ENCODE results near the gene HAND2. TPM values are rescaled to one million over a fixed set of nuclear protein-coding genes. Genes with fewer than 3 reads are reported as not detected.

HAND2 gene
- total and polyA plus RNA-seq, 2 donors: 1.2 to 1.4 TPM

DNA sequence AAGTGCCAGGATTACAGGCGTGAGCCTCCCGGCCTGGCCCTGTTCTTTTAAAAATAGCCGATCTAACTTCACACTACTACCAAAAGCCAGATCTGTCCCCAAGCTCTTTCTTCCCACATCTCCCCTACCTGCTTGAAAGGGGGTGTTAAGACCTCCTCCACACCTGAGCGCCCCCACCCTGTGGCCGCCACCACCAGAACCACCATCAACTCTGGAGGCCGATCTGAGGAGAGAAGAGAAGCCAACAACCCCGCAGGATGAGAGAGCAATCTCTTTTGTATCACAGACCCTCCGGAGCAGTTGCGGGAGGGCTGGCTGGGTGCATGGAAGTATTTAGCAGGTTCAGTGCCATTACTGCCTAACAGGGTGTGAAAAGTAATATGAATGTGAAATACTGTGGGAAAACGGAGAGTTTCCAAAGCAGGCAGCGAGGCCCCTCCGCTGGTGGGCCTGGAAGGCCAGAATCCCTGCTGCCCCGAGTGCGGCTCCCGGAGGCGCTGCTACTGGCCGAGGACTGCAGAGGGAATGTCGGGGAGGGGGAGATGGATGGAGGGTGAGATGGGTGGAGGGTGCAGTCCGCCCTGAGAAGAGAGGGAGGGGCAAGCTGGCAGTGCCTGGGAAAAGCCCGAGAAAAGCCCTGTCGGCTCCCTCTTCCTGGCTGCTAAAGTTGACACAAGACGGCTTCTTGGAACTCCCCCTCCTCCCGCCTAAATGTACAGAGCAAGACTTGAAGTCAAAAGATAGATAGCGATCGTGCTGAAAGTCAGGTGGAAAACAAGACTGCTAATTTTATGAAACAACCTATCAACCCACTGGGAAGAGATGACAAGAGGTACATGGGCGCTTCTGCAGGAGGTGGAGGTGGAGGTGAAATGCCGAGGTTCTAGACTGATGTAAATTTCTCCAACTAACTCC is 22.3 kb downstream of the HAND2 start:
- Histone ChIP-seq H3K27ac (ENCODE audit: low read depth in 1 of 2, low read length in 1 of 2) (no peak overlapping the region), H3K36me3 (ENCODE audit: control insufficient read depth in 2 of 2, insufficient read depth in 2 of 2, low read length in 1 of 2) (no peaks in the 10 kb centered on the region), H3K9me3 (ENCODE audit: control insufficient read depth in 2 of 2, insufficient read depth in 1 of 2, low read length in 1 of 2) (peaks cover 0 to 28% of the 10 kb centered on the region in 2 donors), H3K4me3 (ENCODE audit: low read length in 2 of 2) (peak overlapping the region in 1 of 2 donors; percentile 5), H3K4me1 (ENCODE audit: control insufficient read depth in 2 of 2, insufficient read depth in 2 of 2, low read length in 2 of 2) (peaks cover 0 to 19% of the 10 kb centered on the region in 2 donors), H3K27me3 (ENCODE audit: control insufficient read depth in 2 of 2, insufficient read depth in 1 of 2, low read length in 1 of 2) (peaks cover 87 to 100% of the 10 kb centered on the region in 2 donors)
- no peak for DNase-seq (ENCODE audit: low read depth in 6 of 9, low spot score in 9 of 9)
- 15% methylated on average over 27 of the region's 27 CpGs for WGBS

DNA sequence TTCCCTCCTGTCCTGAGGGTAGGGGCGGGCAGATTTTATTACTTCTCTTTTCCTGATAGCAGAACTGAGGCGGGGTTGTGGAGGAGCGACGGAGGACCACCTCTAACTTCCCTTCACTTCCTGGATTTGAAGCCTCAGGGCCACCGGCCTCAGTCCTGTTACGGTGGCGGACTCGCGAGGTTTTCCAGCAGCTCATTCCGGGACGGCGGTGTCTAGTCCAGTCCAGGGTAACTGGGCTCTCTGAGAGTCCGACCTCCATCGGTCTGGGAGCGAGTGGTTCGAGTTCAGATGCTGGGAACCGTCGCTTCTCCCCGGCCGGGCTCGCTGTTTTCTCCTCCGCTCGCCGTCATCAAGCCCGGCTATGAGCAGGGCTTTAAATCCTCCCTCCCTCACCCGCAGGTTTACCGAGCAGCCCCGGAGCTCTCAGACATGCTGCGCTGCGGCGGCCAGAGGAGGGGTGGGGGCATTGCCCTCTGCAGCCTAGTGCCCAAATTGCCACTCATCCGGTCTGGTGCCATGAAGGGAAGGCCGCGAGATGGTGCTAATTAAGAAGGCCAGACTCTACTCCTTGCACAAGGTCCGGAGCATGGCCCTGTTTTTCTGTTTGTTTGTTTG is 23.3 kb downstream of the HAND2 start:
- Histone ChIP-seq H3K36me3 (ENCODE audit: control insufficient read depth in 2 of 2, insufficient read depth in 2 of 2, low read length in 1 of 2) (no peaks in the 10 kb centered on the region), H3K4me1 (ENCODE audit: control insufficient read depth in 2 of 2, insufficient read depth in 2 of 2, low read length in 2 of 2) (peaks cover 0 to 20% of the 10 kb centered on the region in 2 donors), H3K9me3 (ENCODE audit: control insufficient read depth in 2 of 2, insufficient read depth in 1 of 2, low read length in 1 of 2) (peaks cover 0 to 29% of the 10 kb centered on the region in 2 donors), H3K4me3 (ENCODE audit: low read length in 2 of 2) (peak overlapping the region in 1 of 2 donors; percentile 32), H3K27ac (ENCODE audit: low read depth in 1 of 2, low read length in 1 of 2) (no peak overlapping the region), H3K27me3 (ENCODE audit: control insufficient read depth in 2 of 2, insufficient read depth in 1 of 2, low read length in 1 of 2) (peaks cover 83 to 100% of the 10 kb centered on the region in 2 donors)
- DNase-seq (ENCODE audit: low read depth in 6 of 9, low spot score in 9 of 9): no peak
- 4% methylated on average over 35 of the region's 35 CpGs for WGBS

DNA sequence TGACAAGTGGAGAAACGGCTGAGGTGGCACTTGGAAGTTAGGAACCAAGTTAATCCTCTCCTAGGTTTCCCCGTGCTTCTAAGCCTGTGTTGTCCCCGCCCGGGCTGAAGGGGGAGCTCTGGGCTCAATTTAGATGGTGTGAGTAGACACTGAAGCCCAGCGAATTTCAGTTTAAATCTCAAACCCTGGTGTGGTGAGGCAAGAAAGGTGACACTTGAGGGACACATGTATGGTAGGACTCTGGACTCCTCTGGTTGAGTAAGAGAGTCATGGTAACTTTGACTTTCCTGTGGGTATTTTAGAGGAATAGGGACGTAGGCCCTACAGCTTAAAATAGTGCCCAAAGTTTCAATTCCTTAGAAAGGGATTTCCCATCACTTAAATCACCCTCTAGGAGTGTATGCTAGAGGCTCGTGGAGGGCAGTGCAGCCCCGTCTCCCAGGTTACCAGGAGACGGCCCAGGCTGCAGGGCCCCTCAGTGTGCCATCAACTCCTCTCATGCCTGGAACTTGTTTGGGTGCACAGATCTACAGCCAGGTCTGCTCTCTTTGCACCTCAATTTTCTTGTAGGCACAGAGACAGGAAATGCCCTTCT is 24.0 kb downstream of the HAND2 start:
- Histone ChIP-seq H3K9me3 (ENCODE audit: control insufficient read depth in 2 of 2, insufficient read depth in 1 of 2, low read length in 1 of 2) (peaks cover 4 to 36% of the 10 kb centered on the region in 2 donors), H3K27me3 (ENCODE audit: control insufficient read depth in 2 of 2, insufficient read depth in 1 of 2, low read length in 1 of 2) (peaks cover 81 to 100% of the 10 kb centered on the region in 2 donors), H3K27ac (ENCODE audit: low read depth in 1 of 2, low read length in 1 of 2) (no peak overlapping the region), H3K36me3 (ENCODE audit: control insufficient read depth in 2 of 2, insufficient read depth in 2 of 2, low read length in 1 of 2) (no peaks in the 10 kb centered on the region), H3K4me1 (ENCODE audit: control insufficient read depth in 2 of 2, insufficient read depth in 2 of 2, low read length in 2 of 2) (peaks cover 0 to 27% of the 10 kb centered on the region in 2 donors), H3K4me3 (ENCODE audit: low read length in 2 of 2) (peak overlapping the region in 1 of 2 donors; percentile 32)
- WGBS: 4% methylated on average over 9 of the region's 9 CpGs
- no peak for DNase-seq (ENCODE audit: low read depth in 6 of 9, low spot score in 9 of 9)

- H3K27ac ChIP-seq (ENCODE audit: low read depth in 1 of 2, low read length in 1 of 2): no peak overlapping the region
- DNase-seq (ENCODE audit: low read depth in 6 of 9, low spot score in 9 of 9): no peak
- H3K4me3 ChIP-seq (ENCODE audit: low read length in 2 of 2): no peak overlapping the region
- H3K9me3 ChIP-seq (ENCODE audit: control insufficient read depth in 2 of 2, insufficient read depth in 1 of 2, low read length in 1 of 2): peaks cover 11 to 49% of the 10 kb centered on the region in 2 donors
- WGBS: 34% methylated on average over 7 of the region's 7 CpGs
- peaks cover 76 to 100% of the 10 kb centered on the region in 2 donors for H3K27me3 ChIP-seq (ENCODE audit: control insufficient read depth in 2 of 2, insufficient read depth in 1 of 2, low read length in 1 of 2)
- H3K4me1 ChIP-seq (ENCODE audit: control insufficient read depth in 2 of 2, insufficient read depth in 2 of 2, low read length in 2 of 2): peaks cover 0 to 30% of the 10 kb centered on the region in 2 donors
- no peaks in the 10 kb centered on the region for H3K36me3 ChIP-seq (ENCODE audit: control insufficient read depth in 2 of 2, insufficient read depth in 2 of 2, low read length in 1 of 2)
Observed at GRCh38 chr4:173504181-173504503, 25.9 kb downstream of the HAND2 start.

DNA sequence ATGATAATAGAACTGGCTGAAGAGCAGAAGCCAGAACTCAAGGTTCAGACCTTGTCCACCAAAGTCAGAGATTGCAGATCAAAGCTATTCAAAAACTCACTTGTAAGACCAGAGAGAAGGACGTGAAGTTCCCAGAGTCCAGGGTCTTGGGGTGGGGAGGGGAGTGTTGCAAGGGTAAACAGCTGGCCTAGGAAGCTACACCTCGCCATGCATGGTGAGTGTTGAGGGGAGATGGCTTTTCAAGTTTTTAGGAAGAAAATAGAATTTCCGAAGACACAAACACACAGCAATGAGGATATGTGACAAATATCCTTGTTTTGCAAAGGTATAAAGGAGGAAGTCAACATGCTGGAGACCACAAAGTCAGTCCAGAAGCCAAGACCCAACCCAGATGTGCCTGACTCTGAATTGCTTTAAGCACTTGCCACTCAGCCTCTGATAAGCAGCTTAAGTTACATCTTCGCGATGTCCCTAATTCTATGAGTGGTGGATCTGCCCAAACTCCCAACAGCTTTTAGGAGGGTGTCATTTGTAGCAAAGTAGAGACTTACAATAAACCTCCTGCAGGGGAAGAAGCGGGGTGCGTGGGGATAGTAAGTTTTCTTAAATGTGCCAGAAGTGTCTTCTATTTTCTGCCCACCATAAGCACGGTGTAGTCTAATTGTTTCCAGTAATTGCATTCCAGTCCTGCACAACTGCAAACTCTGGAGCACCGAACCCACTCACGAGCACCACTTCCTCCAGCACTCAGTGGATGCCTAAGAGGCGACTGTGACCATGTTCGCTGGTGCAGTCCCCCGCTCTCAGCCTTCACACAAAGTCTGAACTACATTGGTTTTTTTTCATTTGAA is 26.5 kb downstream of the HAND2 start:
- DNase-seq (ENCODE audit: low read depth in 6 of 9, low spot score in 9 of 9): no peak
- Histone ChIP-seq H3K36me3 (ENCODE audit: control insufficient read depth in 2 of 2, insufficient read depth in 2 of 2, low read length in 1 of 2) (no peaks in the 10 kb centered on the region), H3K9me3 (ENCODE audit: control insufficient read depth in 2 of 2, insufficient read depth in 1 of 2, low read length in 1 of 2) (peaks cover 11 to 43% of the 10 kb centered on the region in 2 donors), H3K27me3 (ENCODE audit: control insufficient read depth in 2 of 2, insufficient read depth in 1 of 2, low read length in 1 of 2) (peaks cover 70 to 100% of the 10 kb centered on the region in 2 donors), H3K27ac (ENCODE audit: low read depth in 1 of 2, low read length in 1 of 2) (no peak overlapping the region), H3K4me1 (ENCODE audit: control insufficient read depth in 2 of 2, insufficient read depth in 2 of 2, low read length in 2 of 2) (peaks cover 0 to 24% of the 10 kb centered on the region in 2 donors), H3K4me3 (ENCODE audit: low read length in 2 of 2) (no peak overlapping the region)
- WGBS: 42% methylated on average over 13 of the region's 13 CpGs

- H3K4me1 ChIP-seq (ENCODE audit: control insufficient read depth in 2 of 2, insufficient read depth in 2 of 2, low read length in 2 of 2): peaks cover 0 to 20% of the 10 kb centered on the region in 2 donors
- peaks cover 58 to 100% of the 10 kb centered on the region in 2 donors for H3K27me3 ChIP-seq (ENCODE audit: control insufficient read depth in 2 of 2, insufficient read depth in 1 of 2, low read length in 1 of 2)
- no peak overlapping the region for H3K27ac ChIP-seq (ENCODE audit: low read depth in 1 of 2, low read length in 1 of 2)
- no peak for DNase-seq (ENCODE audit: low read depth in 6 of 9, low spot score in 9 of 9)
- H3K9me3 ChIP-seq (ENCODE audit: control insufficient read depth in 2 of 2, insufficient read depth in 1 of 2, low read length in 1 of 2): peaks cover 11 to 31% of the 10 kb centered on the region in 2 donors
- WGBS: 18% methylated on average over 5 of the region's 5 CpGs
- H3K4me3 ChIP-seq (ENCODE audit: low read length in 2 of 2): no peak overlapping the region
- no peaks in the 10 kb centered on the region for H3K36me3 ChIP-seq (ENCODE audit: control insufficient read depth in 2 of 2, insufficient read depth in 2 of 2, low read length in 1 of 2)
Observed at GRCh38 chr4:173502282-173502681, 27.7 kb downstream of the HAND2 start.

- WGBS: 27% methylated on average over 21 of the region's 21 CpGs
- Histone ChIP-seq H3K27ac (ENCODE audit: low read depth in 1 of 2, low read length in 1 of 2) (no peak overlapping the region), H3K4me3 (ENCODE audit: low read length in 2 of 2) (peak overlapping the region in 1 of 2 donors; percentile 43), H3K36me3 (ENCODE audit: control insufficient read depth in 2 of 2, insufficient read depth in 2 of 2, low read length in 1 of 2) (no peaks in the 10 kb centered on the region), H3K9me3 (ENCODE audit: control insufficient read depth in 2 of 2, insufficient read depth in 1 of 2, low read length in 1 of 2) (peaks cover 11 to 31% of the 10 kb centered on the region in 2 donors), H3K27me3 (ENCODE audit: control insufficient read depth in 2 of 2, insufficient read depth in 1 of 2, low read length in 1 of 2) (peaks cover 55 to 99% of the 10 kb centered on the region in 2 donors), H3K4me1 (ENCODE audit: control insufficient read depth in 2 of 2, insufficient read depth in 2 of 2, low read length in 2 of 2) (peaks cover 0 to 18% of the 10 kb centered on the region in 2 donors)
- DNase-seq (ENCODE audit: low read depth in 6 of 9, low spot score in 9 of 9): no peak
Observed at GRCh38 chr4:173501592-173502150, 28.4 kb downstream of the HAND2 start.

- no peak for DNase-seq (ENCODE audit: low read depth in 6 of 9, low spot score in 9 of 9)
- no peaks in the 10 kb centered on the region for H3K36me3 ChIP-seq (ENCODE audit: control insufficient read depth in 2 of 2, insufficient read depth in 2 of 2, low read length in 1 of 2)
- no peak overlapping the region for H3K27ac ChIP-seq (ENCODE audit: low read depth in 1 of 2, low read length in 1 of 2)
- peaks cover 0 to 15% of the 10 kb centered on the region in 2 donors for H3K4me1 ChIP-seq (ENCODE audit: control insufficient read depth in 2 of 2, insufficient read depth in 2 of 2, low read length in 2 of 2)
- peaks cover 52 to 99% of the 10 kb centered on the region in 2 donors for H3K27me3 ChIP-seq (ENCODE audit: control insufficient read depth in 2 of 2, insufficient read depth in 1 of 2, low read length in 1 of 2)
- peak overlapping the region; percentile 33 to 43 for H3K4me3 ChIP-seq (ENCODE audit: low read length in 2 of 2)
- 16% methylated on average over 48 of the region's 48 CpGs for WGBS
- H3K9me3 ChIP-seq (ENCODE audit: control insufficient read depth in 2 of 2, insufficient read depth in 1 of 2, low read length in 1 of 2): peaks cover 11 to 31% of the 10 kb centered on the region in 2 donors
Observed at GRCh38 chr4:173500841-173501591, 29.0 kb downstream of the HAND2 start.
